K562 (cell line): ENCODE measurements around the gene CFAP92. TPM values are rescaled to one million over a fixed set of nuclear protein-coding genes. Genes with fewer than 3 reads are reported as not detected.

Source experiments
- ATAC-seq: fragments of 200-7000 bp; cut with Tn5 transposase; 3 replicates; pipeline ENCODE4 v1.9.1; 2020; ENCODE audit warnings: moderate library complexity
- BruUV-seq: library from RNA; stranded (reverse); fragments of 400-500 nt; replicated peaks from 2 replicates; lab custom pipeline; 2021; lab: Mats Ljungman, UMichigan
- CTCF ChIA-PET: fragments of 300-600 bp; formaldehyde crosslinking; extraction: SDS; loops from one replicate; lab custom pipeline; 2021; ENCODE audit warnings: low intra/inter-chr PET ratio; lab: Yijun Ruan, JAX
- POLR2A ChIA-PET: fragments of 300-600, 350-650 bp; sonication (Branson Sonifier 250); formaldehyde crosslinking; extraction: SDS; loops from one replicate; lab custom pipeline; 2021; ENCODE audit warnings: antibody characterized with exemption, inconsistent platforms; lab: Yijun Ruan, JAX
- DNase-seq, 4 experiments: peaks; one replicate each; pipeline versions ENCODE4 v3.0.0 to v3.0.0-alpha.2; 2011 to 2018; ENCODE audit warnings: low spot score in 3 of 4, mixed read lengths in 3 of 4; ENCODE audit errors: extremely low read depth in 1 of 4
- FAIRE-seq: peaks from 2 replicates; lab custom pipeline; 2011; peaks lifted over from hg19 to GRCh38; lab: Jason Lieb, UNC
- H2AFZ ChIP-seq: 2 replicates; pipeline ENCODE4 v1.6.0; 2011; ENCODE audit warnings: low read depth, low read length, control low read depth, inconsistent platforms
- H3K27ac ChIP-seq: fragments of 200-600 bp; 3 replicates; pipeline ENCODE4 v1.8.0; 2011; ENCODE audit warnings: low read depth, mild to moderate bottlenecking, control low read depth, inconsistent platforms, low read length, moderate library complexity, mixed read lengths; ENCODE audit errors: extremely low read depth
- H3K27me3 ChIP-seq, 2 experiments: fragments of 300-600 bp in 1 of 2; 2 replicates in 1 of 2; 3 replicates in 1 of 2; pipeline versions ENCODE4 v1.6.0 to v1.8.0; 2011; ENCODE audit warnings: inconsistent platforms in 2 of 2, low read length in 2 of 2, mild to moderate bottlenecking in 1 of 2, mixed read lengths in 1 of 2, moderate library complexity in 1 of 2; ENCODE audit not compliant: control insufficient read depth in 2 of 2, insufficient read depth in 2 of 2
- H3K36me3 ChIP-seq: fragments of 300-600 bp; 3 replicates; pipeline ENCODE4 v1.8.0; 2011; ENCODE audit warnings: mild to moderate bottlenecking, low read length, inconsistent platforms; ENCODE audit not compliant: control insufficient read depth, insufficient read depth
- H3K4me1 ChIP-seq, 2 experiments: fragments of 200-600 bp in 1 of 2; replicated peaks in 1 of 2; 2 replicates in 1 of 2; 3 replicates in 1 of 2; pipeline versions ENCODE4 v1.5.1 to v1.8.0; 2011; ENCODE audit warnings: inconsistent platforms in 2 of 2, low read length in 2 of 2, mild to moderate bottlenecking in 1 of 2, mixed read lengths in 1 of 2, moderate library complexity in 1 of 2; ENCODE audit not compliant: control insufficient read depth in 2 of 2, insufficient read depth in 2 of 2
- H3K4me2 ChIP-seq: 2 replicates; pipeline ENCODE4 v1.6.1; 2011; ENCODE audit warnings: low read length, control low read depth, inconsistent platforms, mixed read lengths; ENCODE audit not compliant: insufficient read depth
- H3K4me3 ChIP-seq: fragments of 200-600 bp; sonication (generic), shearing (Covaris generic); 2 replicates; pipeline ENCODE4 v1.5.1; 2016; ENCODE audit warnings: control low read depth, inconsistent platforms
- H3K79me2 ChIP-seq: fragments of 200-600 bp; 3 replicates; pipeline ENCODE4 v1.8.0; 2011; ENCODE audit warnings: low read length, inconsistent platforms; ENCODE audit not compliant: control insufficient read depth, insufficient read depth
- H3K9ac ChIP-seq, 2 experiments: 2 replicates each; pipeline versions ENCODE4 v1.6.0 to v1.6.1; 2011; ENCODE audit warnings: low read depth in 2 of 2, low read length in 2 of 2, control low read depth in 1 of 2, inconsistent platforms in 1 of 2, mild to moderate bottlenecking in 1 of 2, mixed read lengths in 1 of 2; ENCODE audit not compliant: insufficient read depth in 1 of 2
- H3K9me1 ChIP-seq: one replicate; pipeline ENCODE4 v1.6.0; 2011; ENCODE audit warnings: inconsistent platforms, mild to moderate bottlenecking, low read length, moderate library complexity; ENCODE audit not compliant: control insufficient read depth, insufficient read depth
- H3K9me3 ChIP-seq: replicated peaks from 2 replicates; pipeline ENCODE4 v1.5.1; 2011; ENCODE audit warnings: low read depth, low read length, inconsistent platforms; ENCODE audit not compliant: control insufficient read depth, insufficient read depth
- H4K20me1 ChIP-seq: replicated peaks from 2 replicates; pipeline ENCODE4 v1.6.1; 2011; ENCODE audit warnings: low read length, inconsistent platforms, mixed read lengths; ENCODE audit not compliant: control insufficient read depth, insufficient read depth
- NBN ChIP-seq: fragments of 450-650 bp; IDR thresholded peaks from 2 replicates; pipeline ENCODE4 v1.6.1; 2016; ENCODE audit warnings: low read depth, mild to moderate bottlenecking
- NFATC3 ChIP-seq: fragments of 450-650 bp; IDR thresholded peaks from 2 replicates; pipeline ENCODE4 v1.6.1; 2017; ENCODE audit warnings: mild to moderate bottlenecking
- POLR3A ChIP-seq: IDR thresholded peaks from 2 replicates; pipeline ENCODE4 v1.6.1; 2011; ENCODE audit warnings: borderline replicate concordance, mild to moderate bottlenecking, moderate library complexity; ENCODE audit not compliant: insufficient read length, insufficient read depth; ENCODE audit errors: extremely low read depth
- PRPF4 ChIP-seq: fragments of 200-400 bp; formaldehyde crosslinking; IDR thresholded peaks from one replicate; pipeline ENCODE4 v1.6.1; 2017; ENCODE audit warnings: low read length, low read depth, mild to moderate bottlenecking; ENCODE audit not compliant: insufficient read depth, poor library complexity, severe bottlenecking
- TBL1XR1 ChIP-seq, 2 experiments: IDR thresholded peaks; 2 replicates each; pipeline ENCODE4 v1.6.1; 2012; ENCODE audit warnings: improper control_type of control experiment in 2 of 2, low read length in 2 of 2, mild to moderate bottlenecking in 1 of 2
- TCF7L2 ChIP-seq: fragments of 150-350 bp; IDR thresholded peaks from 2 replicates; pipeline ENCODE4 v1.6.1; 2016; ENCODE audit warnings: low read depth, mild to moderate bottlenecking, low read length, moderate library complexity
- ZNF143 ChIP-seq: sonication (generic); formaldehyde crosslinking; IDR thresholded peaks from 2 replicates; pipeline ENCODE4 v1.9.0; 2022; ENCODE audit warnings: mild to moderate bottlenecking, missing genetic modification reagents
- ZNF175 ChIP-seq: fragments of 200-800 bp; sonication (Bioruptor generic); IDR thresholded peaks from 2 replicates; pipeline ENCODE4 v1.6.1; 2016; ENCODE audit warnings: low read depth, mild to moderate bottlenecking, missing genetic modification characterization, missing compliant biosample characterization
- WGBS: fragments of 100-300 bp; shearing (Covaris generic); methylation state at CpG from one replicate; pipeline ENCODE4 v1.1.6; 2016; ENCODE audit warnings: low coverage, mixed read lengths; ENCODE audit not compliant: insufficient coverage; ENCODE audit errors: missing lambda C conversion rate; 5-methylcytosine and 5-hydroxymethylcytosine counted together
- in situ Hi-C: fragments of 300-500 bp; cut with MboI; formaldehyde crosslinking; loops from 4 replicates; pipeline ENCODE4 v1.15.0; 2018; ENCODE audit warnings: inconsistent platforms, mixed read lengths
- intact Hi-C: fragments of 100-400 bp; cut with micrococcal nuclease; formaldehyde crosslinking; loops from 2 replicates; pipeline ENCODE4 v1.14.2; 2022
- polyA plus RNA-seq, 8 experiments: library from polyadenylated mRNA; depleted of rRNA in 4 of 8; stranded (reverse) in 5 of 8; unstranded in 3 of 8; fragments of >200 nt; fragmentation: Nextera tagmentation in 2 of 8; fragmentation: Illumina TruSeq in 1 of 8; extraction: Ambion mirVana in 2 of 8; extraction: Trizol in 1 of 8; gene quantifications; 2 replicates each; pipeline versions ENCODE4 v1.2.1 to v1.2.3, GENCODE V29; 2011 to 2014; ENCODE audit warnings: inconsistent platforms in 1 of 8, missing spikeins in 1 of 8
- total RNA-seq, 7 experiments: library from RNA; depleted of rRNA in 6 of 7; stranded (reverse); fragments of >200 nt in 6 of 7; fragmentation: Illumina TruSeq in 2 of 7; extraction: Trizol in 2 of 7; gene quantifications; 2 replicates each; pipeline versions ENCODE4 v1.2.1 to v1.2.3, GENCODE V29; 2011 to 2021; ENCODE audit warnings: low replicate concordance in 1 of 7
- TF ChIP-seq, protein P1 (sequence below), 2 experiments: fragments of 150-350 bp in 1 of 2; IDR thresholded peaks; 2 replicates each; pipeline ENCODE4 v1.6.1; 2012 to 2016; ENCODE audit warnings: low read depth in 2 of 2, low read length in 2 of 2, mild to moderate bottlenecking in 1 of 2, moderate library complexity in 1 of 2
- TF ChIP-seq, protein P2 (sequence below): fragments of 250-450 bp; sonication (Bioruptor Pico); IDR thresholded peaks from 2 replicates; pipeline ENCODE4 v1.8.0; 2022; ENCODE audit warnings: inconsistent platforms
- TF ChIP-seq, protein P3 (sequence below): fragments of 450-650 bp; conservative IDR thresholded peaks from 2 replicates; pipeline ENCODE4 v1.6.1; 2016; ENCODE audit warnings: missing genetic modification characterization, low read depth, mild to moderate bottlenecking, control low read depth, missing compliant biosample characterization

The CFAP92 gene
- total and polyA plus RNA-seq, 9 of the 15 experiments (the other 6 are each of a cell fraction or from before 2014, with no cell fraction given): 0.06 to 0.62 (median 0.36) TPM

DNA sequence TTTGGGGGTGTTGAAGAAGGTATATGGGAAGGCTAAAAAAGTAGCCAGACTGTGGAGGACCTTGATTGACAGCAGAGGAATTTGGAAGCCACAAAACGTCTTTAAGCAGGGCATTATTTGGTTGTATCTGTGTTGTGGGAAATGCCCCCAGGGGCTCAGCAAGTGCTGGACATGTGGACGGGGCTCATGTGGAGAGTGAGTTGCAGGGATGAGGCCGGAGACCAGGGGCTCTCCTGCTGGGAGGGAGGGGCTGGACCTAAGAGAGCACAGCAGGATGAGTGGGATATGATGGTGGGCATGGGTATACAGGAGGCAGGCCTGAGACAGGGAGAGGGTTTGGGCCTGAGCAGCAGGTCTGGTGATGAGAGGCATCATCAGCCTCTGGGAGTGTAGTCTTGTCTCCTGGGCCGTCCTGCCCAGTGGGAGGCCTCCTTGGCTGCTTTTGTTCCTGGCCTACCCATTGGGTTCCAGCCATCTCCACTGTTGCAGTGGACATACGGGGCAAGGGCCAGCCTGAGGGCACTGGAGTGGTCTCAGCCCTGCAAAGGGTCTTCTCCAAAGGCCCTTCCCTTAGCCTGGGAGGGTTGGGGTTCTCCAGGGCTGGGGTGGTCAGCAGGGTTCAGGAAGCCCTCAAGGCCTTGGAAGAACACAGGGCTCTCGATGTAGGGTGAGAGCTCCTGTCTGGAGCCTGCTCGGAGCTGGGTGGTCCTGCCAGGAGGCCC, 86.9 kb downstream of the CFAP92 start (continued):
- TF ChIP-seq, protein P1, sequence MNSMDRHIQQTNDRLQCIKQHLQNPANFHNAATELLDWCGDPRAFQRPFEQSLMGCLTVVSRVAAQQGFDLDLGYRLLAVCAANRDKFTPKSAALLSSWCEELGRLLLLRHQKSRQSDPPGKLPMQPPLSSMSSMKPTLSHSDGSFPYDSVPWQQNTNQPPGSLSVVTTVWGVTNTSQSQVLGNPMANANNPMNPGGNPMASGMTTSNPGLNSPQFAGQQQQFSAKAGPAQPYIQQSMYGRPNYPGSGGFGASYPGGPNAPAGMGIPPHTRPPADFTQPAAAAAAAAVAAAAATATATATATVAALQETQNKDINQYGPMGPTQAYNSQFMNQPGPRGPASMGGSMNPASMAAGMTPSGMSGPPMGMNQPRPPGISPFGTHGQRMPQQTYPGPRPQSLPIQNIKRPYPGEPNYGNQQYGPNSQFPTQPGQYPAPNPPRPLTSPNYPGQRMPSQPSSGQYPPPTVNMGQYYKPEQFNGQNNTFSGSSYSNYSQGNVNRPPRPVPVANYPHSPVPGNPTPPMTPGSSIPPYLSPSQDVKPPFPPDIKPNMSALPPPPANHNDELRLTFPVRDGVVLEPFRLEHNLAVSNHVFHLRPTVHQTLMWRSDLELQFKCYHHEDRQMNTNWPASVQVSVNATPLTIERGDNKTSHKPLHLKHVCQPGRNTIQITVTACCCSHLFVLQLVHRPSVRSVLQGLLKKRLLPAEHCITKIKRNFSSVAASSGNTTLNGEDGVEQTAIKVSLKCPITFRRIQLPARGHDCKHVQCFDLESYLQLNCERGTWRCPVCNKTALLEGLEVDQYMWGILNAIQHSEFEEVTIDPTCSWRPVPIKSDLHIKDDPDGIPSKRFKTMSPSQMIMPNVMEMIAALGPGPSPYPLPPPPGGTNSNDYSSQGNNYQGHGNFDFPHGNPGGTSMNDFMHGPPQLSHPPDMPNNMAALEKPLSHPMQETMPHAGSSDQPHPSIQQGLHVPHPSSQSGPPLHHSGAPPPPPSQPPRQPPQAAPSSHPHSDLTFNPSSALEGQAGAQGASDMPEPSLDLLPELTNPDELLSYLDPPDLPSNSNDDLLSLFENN (IDR thresholded peaks at IDR 0.05; ENCODE audit: low read depth in 2 of 2, low read length in 2 of 2): no peak
- TF ChIP-seq, all 486 proteins: peak for 0

DNA sequence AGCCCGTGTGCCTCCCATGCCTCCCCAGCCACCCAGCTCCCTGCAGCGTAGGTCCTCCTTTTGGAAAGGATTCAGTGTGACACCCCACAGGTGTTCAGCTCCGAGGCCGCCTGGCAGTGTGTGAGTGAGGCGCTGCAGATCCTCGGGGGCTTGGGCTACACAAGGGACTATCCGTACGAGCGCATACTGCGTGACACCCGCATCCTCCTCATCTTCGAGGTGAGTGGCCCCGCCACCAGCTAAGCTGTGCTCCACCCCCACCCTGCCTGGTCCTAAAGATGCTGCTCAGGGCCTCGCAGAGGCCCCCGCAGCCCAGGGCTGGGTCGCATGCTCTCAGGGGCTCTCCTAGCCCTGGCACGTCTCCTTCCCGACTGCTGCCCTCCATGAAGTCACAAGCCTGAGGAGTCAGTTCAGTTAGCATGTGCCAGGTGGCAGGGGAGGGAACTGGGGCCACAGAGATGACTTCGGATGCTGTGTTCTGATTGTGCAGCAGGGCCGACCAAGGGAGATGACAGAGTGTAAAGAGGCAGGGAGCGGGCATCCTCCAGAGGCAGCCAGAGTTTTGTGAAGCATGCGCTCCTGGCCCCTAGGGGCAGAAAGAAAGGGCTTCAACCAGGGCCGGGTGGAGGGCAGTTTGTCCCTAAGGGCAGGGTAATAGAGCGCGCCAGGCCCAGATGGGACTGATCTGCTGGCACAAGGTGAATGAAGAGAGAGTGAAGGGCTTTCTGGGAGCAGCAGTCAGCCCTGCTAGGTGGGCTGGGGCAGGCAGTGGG, 87.7 kb downstream of the CFAP92 start:
- no peak overlapping the region for H3K27ac ChIP-seq
- peaks cover 93% of the 10 kb centered on the region; the same call in 2 of the 3 replicates for H3K36me3 ChIP-seq
- H2AFZ ChIP-seq: no peak overlapping the region
- no peaks in the 10 kb centered on the region; the same call in 1 of the 2 replicates for H4K20me1 ChIP-seq
- peaks cover 0 to 5% of the 10 kb centered on the region in 2 experiments; a peak in 2 of 5 replicates for H3K4me1 ChIP-seq
- no peak overlapping the region for H3K9ac ChIP-seq
- 83% methylated on average over 12 of the region's 25 CpGs for WGBS
- BruUV-seq: no TSS peak
- DNase-seq (no peak), ATAC-seq (no peak), FAIRE-seq (no peak)
- H3K79me2 ChIP-seq: no peaks in the 10 kb centered on the region
- ChIA-PET POLR2A (no interaction called here), CTCF (no interaction called here)
- H3K4me3 ChIP-seq: no peak overlapping the region
- H3K27me3 ChIP-seq: no peaks in the 10 kb centered on the region
- no peaks in the 10 kb centered on the region for H3K9me3 ChIP-seq
- intact Hi-C loops (no loop called here), in situ Hi-C loops (no loop called here)
- H3K4me2 ChIP-seq: no peak overlapping the region
- no peaks in the 10 kb centered on the region for H3K9me1 ChIP-seq
- TF ChIP-seq NFATC3 (no peak), POLR3A (no peak), TBL1XR1 (IDR thresholded peaks at IDR 0.05; ENCODE audit: low read length in 2 of 2) (no peak), PRPF4 (no peak), ZNF175 (no peak), NBN (no peak), ZNF143 (no peak), TCF7L2 (no peak)
- TF ChIP-seq, protein P2, sequence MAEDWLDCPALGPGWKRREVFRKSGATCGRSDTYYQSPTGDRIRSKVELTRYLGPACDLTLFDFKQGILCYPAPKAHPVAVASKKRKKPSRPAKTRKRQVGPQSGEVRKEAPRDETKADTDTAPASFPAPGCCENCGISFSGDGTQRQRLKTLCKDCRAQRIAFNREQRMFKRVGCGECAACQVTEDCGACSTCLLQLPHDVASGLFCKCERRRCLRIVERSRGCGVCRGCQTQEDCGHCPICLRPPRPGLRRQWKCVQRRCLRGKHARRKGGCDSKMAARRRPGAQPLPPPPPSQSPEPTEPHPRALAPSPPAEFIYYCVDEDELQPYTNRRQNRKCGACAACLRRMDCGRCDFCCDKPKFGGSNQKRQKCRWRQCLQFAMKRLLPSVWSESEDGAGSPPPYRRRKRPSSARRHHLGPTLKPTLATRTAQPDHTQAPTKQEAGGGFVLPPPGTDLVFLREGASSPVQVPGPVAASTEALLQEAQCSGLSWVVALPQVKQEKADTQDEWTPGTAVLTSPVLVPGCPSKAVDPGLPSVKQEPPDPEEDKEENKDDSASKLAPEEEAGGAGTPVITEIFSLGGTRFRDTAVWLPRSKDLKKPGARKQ (CRISPR knock-in tag): no peak
- TF ChIP-seq, protein P3, sequence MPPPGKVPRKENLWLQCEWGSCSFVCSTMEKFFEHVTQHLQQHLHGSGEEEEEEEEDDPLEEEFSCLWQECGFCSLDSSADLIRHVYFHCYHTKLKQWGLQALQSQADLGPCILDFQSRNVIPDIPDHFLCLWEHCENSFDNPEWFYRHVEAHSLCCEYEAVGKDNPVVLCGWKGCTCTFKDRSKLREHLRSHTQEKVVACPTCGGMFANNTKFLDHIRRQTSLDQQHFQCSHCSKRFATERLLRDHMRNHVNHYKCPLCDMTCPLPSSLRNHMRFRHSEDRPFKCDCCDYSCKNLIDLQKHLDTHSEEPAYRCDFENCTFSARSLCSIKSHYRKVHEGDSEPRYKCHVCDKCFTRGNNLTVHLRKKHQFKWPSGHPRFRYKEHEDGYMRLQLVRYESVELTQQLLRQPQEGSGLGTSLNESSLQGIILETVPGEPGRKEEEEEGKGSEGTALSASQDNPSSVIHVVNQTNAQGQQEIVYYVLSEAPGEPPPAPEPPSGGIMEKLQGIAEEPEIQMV: no peak
